ENCODE data around the gene CCDC178. TPM values are rescaled to one million over a fixed set of nuclear protein-coding genes. Genes with fewer than 3 reads are reported as not detected.

The CCDC178 gene
- polyA plus RNA-seq, 1 donor from 2014 or later = not detected

DNA sequence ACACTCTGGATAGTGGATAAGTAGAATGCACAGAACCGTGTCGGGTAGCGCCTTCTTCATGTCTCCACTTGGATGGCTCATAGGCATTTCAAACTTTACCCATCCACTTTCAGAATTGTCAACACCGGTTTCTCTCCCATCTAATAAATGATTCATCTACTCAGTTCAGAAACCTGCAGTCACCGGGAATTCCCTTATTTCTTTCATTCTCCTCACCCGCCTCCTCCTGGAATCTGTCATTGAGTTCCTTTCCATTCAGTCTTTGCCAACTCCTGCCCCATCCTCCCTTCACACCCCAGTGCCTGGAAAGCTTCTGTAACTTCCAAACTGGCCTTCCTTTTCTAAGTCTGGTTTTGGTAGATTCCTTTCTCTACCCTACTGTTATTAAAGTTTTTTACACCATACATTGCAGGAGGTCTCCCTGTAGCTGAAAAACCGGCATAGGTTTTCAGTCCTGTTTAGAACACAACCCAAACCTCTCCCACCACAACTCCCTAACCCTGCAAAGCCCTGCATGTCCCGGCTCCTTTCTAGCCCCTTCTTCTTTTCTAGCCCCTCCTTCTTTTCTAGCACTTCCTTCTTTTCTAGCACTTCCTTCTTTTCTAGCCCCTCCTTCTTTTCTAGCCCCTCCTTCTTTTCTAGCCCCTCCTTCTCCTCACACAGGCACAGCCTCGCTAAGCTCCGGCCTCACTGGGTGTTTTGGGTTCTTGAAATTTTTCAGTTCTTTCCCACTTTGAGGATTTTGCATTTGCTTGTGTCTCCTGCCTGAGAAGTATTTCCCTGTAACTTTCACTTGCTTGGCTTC is 533.8 kb downstream of the CCDC178 start:
- TF ChIP-seq SMC3 (conservative IDR thresholded peaks at IDR 0.05; ENCODE audit: poor library complexity) = no peak
- TF ChIP-seq EZH2 (IDR thresholded peaks at IDR 0.05; ENCODE audit: borderline replicate concordance, insufficient read depth, low read length, poor library complexity, severe bottlenecking) = no peak
- TF ChIP-seq TAF1 (IDR thresholded peaks at IDR 0.05; ENCODE audit: low read depth) = no peak
- Histone ChIP-seq H3K9me3 (ENCODE audit: low read length) (no peaks in the 10 kb centered on the region), H3K36me3 (ENCODE audit: insufficient read depth, low read length) (no peaks in the 10 kb centered on the region), H3K4me2 (ENCODE audit: low read length) (no peak overlapping the region), H4K20me1 (ENCODE audit: insufficient read depth) (no peaks in the 10 kb centered on the region), H3K27ac (ENCODE audit: low read length) (no peak overlapping the region), H3K79me2 (replicated peaks; ENCODE audit: insufficient read depth, low read length) (no peaks in the 10 kb centered on the region), H2AFZ (ENCODE audit: low read depth, low read length) (no peak overlapping the region), H3K9ac (ENCODE audit: low read length) (no peak overlapping the region), H3F3A (ENCODE audit: insufficient read depth, low read length, poor library complexity, severe bottlenecking) (no peaks in the 10 kb centered on the region), H3K4me3 (ENCODE audit: low read length) (no peak overlapping the region), H3K9me2 (ENCODE audit: insufficient read depth, low read length) (no peaks in the 10 kb centered on the region), H3K27me3 (ENCODE audit: insufficient read depth, low read depth, low read length) (no peaks in the 10 kb centered on the region)

DNA sequence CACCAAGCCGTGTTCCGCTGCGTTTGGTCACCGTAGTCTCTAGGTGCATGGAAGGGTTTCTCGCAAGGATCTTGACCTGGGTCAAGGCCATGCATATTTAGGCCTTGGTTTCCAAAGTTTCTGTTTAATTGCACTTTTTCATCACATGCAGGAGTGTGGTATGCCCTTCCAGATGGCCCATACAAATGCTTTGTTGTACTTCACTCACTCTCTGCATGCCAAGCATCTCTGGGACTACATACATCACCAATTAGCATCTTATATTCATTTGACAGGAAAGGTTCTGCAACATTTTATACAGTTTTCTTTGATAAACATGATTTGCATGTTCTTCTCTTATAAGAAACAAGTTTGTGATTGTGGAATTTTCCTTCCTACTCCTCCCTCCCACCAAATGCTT is 534.9 kb downstream of the CCDC178 start:
- Histone ChIP-seq H3K27ac (ENCODE audit: low read length) (no peak overlapping the region), H3K27me3 (ENCODE audit: insufficient read depth, low read depth, low read length) (no peaks in the 10 kb centered on the region), H3F3A (ENCODE audit: insufficient read depth, low read length, poor library complexity, severe bottlenecking) (no peaks in the 10 kb centered on the region), H3K9me2 (ENCODE audit: insufficient read depth, low read length) (no peaks in the 10 kb centered on the region), H3K4me2 (ENCODE audit: low read length) (no peak overlapping the region), H4K20me1 (ENCODE audit: insufficient read depth) (no peaks in the 10 kb centered on the region), H2AFZ (ENCODE audit: low read depth, low read length) (no peak overlapping the region), H3K79me2 (replicated peaks; ENCODE audit: insufficient read depth, low read length) (no peaks in the 10 kb centered on the region), H3K9ac (ENCODE audit: low read length) (no peak overlapping the region), H3K4me3 (ENCODE audit: low read length) (no peak overlapping the region), H3K9me3 (ENCODE audit: low read length) (no peaks in the 10 kb centered on the region), H3K36me3 (ENCODE audit: insufficient read depth, low read length) (no peaks in the 10 kb centered on the region)
- TF ChIP-seq TAF1 (IDR thresholded peaks at IDR 0.05; ENCODE audit: low read depth) = no peak
- TF ChIP-seq MXI1 (conservative IDR thresholded peaks at IDR 0.05; ENCODE audit: poor library complexity, severe bottlenecking) = no peak
- no peak for TF ChIP-seq RAD21 (conservative IDR thresholded peaks at IDR 0.05)

DNA sequence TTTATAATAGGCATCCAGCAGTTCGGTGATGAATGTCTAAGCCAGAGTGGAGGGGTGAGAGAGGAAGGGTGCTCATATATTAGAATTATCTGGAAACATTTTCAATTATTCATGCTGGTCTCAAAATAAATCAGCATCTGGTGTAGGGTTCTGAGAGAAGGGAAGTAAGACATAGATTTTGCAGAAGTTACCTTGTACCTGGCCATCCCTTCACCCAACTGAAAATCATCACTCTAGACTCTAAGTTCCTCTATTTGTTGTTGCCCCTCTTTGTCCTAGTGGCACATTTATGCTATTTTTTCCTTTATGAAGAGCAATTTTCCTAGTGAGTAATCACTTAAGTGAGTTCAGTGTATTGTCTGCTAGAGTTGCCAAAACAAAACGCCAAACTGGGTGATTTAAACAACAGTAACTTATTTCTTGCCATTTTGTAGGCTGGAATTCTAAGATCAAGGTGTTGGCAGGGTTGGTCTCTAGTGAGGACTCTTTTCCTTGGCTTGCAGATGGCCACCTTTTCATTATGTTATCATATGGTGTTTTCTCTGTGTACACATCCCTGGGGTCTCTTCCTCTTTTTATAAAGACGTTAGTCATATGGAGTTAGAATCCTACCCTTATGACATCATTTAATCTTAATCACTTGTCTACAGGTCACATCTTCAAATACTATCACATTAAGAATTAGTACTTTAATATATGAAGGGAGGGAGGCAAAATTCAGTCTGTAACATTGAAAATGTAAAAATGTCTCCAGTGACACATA is 537.8 kb downstream of the CCDC178 start:
- Histone ChIP-seq H2AFZ (ENCODE audit: low read depth, low read length) (no peak overlapping the region), H4K20me1 (ENCODE audit: insufficient read depth) (no peaks in the 10 kb centered on the region)

More for the DNA sequence above, 537.8 kb downstream of the CCDC178 start:
- H3K36me3 ChIP-seq (ENCODE audit: insufficient read depth, low read length) = no peaks in the 10 kb centered on the region
- no peak overlapping the region for H3K4me2 ChIP-seq (ENCODE audit: low read length)
- no peak overlapping the region for H3K9ac ChIP-seq (ENCODE audit: low read length)
- TF ChIP-seq, protein P1, sequence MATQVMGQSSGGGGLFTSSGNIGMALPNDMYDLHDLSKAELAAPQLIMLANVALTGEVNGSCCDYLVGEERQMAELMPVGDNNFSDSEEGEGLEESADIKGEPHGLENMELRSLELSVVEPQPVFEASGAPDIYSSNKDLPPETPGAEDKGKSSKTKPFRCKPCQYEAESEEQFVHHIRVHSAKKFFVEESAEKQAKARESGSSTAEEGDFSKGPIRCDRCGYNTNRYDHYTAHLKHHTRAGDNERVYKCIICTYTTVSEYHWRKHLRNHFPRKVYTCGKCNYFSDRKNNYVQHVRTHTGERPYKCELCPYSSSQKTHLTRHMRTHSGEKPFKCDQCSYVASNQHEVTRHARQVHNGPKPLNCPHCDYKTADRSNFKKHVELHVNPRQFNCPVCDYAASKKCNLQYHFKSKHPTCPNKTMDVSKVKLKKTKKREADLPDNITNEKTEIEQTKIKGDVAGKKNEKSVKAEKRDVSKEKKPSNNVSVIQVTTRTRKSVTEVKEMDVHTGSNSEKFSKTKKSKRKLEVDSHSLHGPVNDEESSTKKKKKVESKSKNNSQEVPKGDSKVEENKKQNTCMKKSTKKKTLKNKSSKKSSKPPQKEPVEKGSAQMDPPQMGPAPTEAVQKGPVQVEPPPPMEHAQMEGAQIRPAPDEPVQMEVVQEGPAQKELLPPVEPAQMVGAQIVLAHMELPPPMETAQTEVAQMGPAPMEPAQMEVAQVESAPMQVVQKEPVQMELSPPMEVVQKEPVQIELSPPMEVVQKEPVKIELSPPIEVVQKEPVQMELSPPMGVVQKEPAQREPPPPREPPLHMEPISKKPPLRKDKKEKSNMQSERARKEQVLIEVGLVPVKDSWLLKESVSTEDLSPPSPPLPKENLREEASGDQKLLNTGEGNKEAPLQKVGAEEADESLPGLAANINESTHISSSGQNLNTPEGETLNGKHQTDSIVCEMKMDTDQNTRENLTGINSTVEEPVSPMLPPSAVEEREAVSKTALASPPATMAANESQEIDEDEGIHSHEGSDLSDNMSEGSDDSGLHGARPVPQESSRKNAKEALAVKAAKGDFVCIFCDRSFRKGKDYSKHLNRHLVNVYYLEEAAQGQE (IDR thresholded peaks at IDR 0.05; ENCODE audit: borderline replicate concordance) = no peak
- TF ChIP-seq, protein P2, sequence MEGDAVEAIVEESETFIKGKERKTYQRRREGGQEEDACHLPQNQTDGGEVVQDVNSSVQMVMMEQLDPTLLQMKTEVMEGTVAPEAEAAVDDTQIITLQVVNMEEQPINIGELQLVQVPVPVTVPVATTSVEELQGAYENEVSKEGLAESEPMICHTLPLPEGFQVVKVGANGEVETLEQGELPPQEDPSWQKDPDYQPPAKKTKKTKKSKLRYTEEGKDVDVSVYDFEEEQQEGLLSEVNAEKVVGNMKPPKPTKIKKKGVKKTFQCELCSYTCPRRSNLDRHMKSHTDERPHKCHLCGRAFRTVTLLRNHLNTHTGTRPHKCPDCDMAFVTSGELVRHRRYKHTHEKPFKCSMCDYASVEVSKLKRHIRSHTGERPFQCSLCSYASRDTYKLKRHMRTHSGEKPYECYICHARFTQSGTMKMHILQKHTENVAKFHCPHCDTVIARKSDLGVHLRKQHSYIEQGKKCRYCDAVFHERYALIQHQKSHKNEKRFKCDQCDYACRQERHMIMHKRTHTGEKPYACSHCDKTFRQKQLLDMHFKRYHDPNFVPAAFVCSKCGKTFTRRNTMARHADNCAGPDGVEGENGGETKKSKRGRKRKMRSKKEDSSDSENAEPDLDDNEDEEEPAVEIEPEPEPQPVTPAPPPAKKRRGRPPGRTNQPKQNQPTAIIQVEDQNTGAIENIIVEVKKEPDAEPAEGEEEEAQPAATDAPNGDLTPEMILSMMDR (IDR thresholded peaks at IDR 0.05; ENCODE audit: poor library complexity, severe bottlenecking) = no peak
- TF ChIP-seq EZH2 (IDR thresholded peaks at IDR 0.05; ENCODE audit: borderline replicate concordance, insufficient read depth, low read length, poor library complexity, severe bottlenecking) (no peak), POLR2AphosphoS5 (IDR thresholded peaks at IDR 0.05) (no peak), RAD21 (conservative IDR thresholded peaks at IDR 0.05) (no peak), EP300 (conservative IDR thresholded peaks at IDR 0.05; ENCODE audit: poor library complexity, severe bottlenecking) (no peak), MXI1 (conservative IDR thresholded peaks at IDR 0.05; ENCODE audit: poor library complexity, severe bottlenecking) (no peak), TAF1 (IDR thresholded peaks at IDR 0.05; ENCODE audit: low read depth) (no peak), SMC3 (conservative IDR thresholded peaks at IDR 0.05; ENCODE audit: poor library complexity) (no peak)
- no peaks in the 10 kb centered on the region for H3F3A ChIP-seq (ENCODE audit: insufficient read depth, low read length, poor library complexity, severe bottlenecking)
- no peaks in the 10 kb centered on the region for H3K27me3 ChIP-seq (ENCODE audit: insufficient read depth, low read depth, low read length)
- H3K9me2 ChIP-seq (ENCODE audit: insufficient read depth, low read length) = no peaks in the 10 kb centered on the region
- H3K9me3 ChIP-seq (ENCODE audit: low read length) = no peaks in the 10 kb centered on the region
- H3K79me2 ChIP-seq (replicated peaks; ENCODE audit: insufficient read depth, low read length) = no peaks in the 10 kb centered on the region
- H3K27ac ChIP-seq (ENCODE audit: low read length) = no peak overlapping the region
- H3K4me3 ChIP-seq (ENCODE audit: low read length) = no peak overlapping the region
